Islet of Langerhans (tissue), 1 donor: ENCODE results near the gene NACC2.
"Not testable (repeated sequence)": the region's sequence is repeated elsewhere in the genome, so short reads cannot be mapped to it uniquely, and the experiment has no call there.

Experiments
- FAIRE-seq: peaks from one replicate; lab custom pipeline; 2011; peaks lifted over from hg19 to GRCh38; lab: Jason Lieb, UNC

Gene NACC2

DNA sequence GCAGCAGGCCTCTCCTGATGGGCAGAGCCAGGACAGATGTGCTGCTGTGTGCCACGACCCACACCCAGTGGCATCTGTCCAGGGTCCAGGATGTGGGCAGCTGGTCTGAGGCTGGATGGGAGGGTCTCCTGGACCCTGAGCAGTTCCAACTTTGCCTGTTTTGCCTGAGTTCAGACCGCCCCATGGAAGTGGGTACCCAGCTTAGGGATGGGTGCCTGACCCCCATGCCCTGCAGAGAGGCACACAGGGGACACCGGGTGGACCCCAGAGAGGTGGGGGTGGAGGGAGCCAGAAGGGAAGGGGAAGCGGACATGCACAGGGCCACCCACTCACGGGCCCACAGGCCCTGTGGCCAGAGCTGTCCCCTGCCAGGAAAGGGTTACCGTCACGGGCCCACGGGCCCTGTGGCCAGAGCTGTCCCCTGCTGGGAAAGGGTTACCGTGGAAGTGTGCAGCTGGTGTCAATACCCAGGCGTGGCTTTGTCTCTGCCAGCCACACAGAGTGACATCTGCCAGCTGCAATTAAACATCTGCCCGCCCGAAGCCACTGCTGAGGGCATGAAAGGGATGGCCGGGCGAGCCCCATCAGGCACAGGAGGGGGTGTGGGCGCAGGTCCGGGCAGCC lies 50.0 kb downstream of the NACC2 start:
- no peak for FAIRE-seq

DNA sequence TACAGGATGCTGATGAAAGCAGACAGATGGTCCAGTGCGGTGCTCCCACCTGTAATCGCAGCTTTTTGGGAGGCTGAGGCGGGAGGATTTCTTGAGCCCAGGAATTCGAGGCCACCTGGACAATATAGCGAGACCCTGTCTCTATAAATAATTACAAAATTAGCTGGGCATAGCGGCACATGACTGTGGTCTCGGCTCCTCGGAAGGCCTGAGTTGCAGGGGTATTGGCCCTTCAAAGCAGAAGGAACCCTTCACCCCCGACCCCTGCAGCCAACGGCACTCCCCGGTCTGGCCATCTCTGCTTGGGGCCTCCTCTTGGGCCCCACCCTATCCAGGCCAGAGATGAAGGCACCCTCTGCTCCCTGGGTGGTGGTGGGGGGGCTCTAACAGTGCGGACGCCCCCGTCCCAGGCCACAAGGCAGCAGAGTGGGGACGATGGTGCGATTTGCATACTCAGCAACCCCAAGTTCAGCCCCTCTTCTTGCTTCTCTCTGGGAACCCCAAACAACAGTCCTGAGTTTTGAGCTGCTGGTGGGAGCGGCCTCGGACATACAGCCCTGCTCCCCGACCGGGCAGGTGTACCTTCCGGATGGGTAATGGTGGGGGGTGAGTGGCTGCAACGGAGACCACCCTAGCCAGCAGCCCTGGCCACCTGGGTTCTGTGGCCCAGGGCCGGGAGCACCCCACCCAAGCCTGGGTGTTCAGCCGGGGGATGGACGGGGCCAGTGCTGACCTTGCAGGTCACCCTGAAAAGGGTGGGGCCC lies 50.7 kb downstream of the NACC2 start:
- no peak for FAIRE-seq

DNA sequence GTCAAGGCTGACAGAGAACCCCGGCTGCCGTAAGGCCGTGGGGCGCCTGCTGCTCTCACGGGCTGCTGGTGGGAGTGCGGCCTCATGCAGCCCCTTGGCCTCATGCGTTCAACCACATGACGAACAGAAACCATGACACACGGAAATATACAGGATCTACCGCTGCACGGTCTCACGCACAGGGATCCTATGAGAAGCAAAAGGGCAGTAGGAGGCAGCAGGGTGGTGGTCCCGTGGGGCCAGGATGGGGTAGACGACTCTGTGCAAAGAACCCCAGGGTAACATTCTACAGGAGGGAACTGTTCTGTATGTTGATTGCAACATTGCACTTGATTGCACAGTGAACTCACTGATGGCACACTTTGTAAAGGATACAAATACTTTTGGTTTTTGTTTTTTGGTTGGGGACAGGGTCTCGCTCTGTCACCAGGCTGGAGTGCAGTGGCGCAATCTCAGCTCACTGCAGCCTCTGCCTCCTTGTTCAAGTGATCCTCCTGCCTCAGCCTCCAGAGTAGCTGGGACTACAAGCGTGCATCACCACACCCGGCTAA lies 51.6 kb downstream of the NACC2 start:
- FAIRE-seq: no peak

DNA sequence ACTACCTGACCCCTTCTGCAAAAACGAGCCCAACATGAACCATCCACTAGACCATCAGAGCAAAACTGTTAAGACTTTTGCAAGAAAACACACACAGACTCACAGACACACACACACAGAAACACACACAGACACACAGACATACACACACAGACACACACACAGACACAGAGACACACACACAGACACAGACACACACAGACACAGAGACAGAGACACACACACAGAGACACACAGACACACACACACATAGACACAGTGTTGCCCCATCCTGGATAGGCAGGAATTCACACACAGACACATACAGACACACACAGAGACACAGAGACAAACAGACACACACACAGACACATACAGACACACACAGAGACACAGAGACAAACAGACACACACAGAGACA lies 52.5 kb downstream of the NACC2 start:
- no peak for FAIRE-seq

DNA sequence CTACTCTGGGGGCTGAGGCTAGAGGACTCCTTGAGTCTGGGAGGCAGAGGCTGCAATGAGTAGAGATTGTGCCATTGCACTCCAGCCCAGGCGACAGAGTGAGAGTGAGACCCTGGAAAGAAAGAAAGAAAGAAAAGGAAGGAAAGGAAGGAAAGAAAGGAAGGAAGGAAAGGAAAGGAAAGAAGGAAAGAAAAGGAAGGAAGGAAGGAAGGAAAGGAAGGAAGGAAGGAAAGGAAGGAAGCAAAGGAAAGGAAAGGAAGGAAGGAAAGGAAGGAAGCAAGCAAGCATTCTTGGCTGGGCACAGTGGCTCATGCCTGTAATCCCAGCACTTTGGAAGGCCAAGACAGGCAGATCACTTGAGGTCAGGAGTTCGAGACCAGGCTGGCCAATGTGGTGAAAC lies 54.2 kb downstream of the NACC2 start:
- not testable (repeated sequence) for FAIRE-seq

DNA sequence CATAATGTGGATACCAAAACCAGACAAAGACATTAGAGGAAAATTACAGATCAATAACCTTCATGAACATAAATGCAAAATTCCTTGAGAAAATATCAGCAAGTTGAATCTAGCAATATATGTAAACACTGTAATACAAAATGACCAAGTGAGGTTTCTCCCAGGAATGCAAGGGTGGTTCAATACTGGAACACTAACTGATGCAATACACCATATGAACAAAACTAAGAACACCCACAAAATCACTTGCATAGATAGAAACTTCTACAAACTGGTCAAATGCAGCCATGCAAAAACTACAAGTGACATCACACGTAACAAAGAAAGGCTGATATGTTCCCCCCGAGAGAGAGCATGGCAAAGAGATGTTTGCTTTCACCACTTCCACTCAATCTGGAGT lies 55.6 kb downstream of the NACC2 start:
- FAIRE-seq: no peak

DNA sequence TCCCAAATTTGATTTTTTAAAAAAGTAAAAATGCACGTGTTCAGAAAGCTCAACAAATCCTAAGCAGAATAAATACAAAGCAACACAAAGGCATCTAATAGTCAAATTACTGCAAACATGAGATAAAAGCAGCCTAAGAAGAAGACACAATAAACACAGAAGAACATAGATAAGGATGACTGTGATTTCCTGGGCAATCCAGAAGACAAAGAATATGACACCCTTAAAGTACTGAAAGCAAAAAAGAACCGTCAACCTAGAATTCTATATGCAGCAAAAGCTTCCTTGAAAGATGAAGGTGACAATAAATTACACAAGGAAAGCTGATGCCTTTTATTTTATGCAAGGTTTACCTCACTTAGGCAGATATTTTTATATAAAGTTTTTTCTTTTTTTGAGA lies 58.2 kb downstream of the NACC2 start:
- no peak for FAIRE-seq

DNA sequence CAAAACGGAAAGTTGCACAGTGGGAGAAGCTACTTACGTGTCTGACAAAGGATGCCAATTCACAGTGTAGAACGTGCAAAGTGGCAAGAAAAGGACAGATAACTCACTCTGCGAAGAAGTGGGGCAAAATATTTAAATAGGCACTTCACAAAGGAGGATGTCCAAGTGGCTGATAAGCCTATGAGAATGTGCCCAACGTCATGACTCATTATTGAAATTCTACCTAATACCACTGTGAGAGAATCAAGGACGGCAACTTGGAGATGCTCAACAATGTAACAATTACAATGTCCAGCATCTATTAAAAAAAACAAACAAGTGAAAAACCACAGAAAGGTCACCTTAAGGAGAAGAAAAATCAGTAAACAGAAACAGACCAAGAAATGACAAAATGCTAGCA lies 59.0 kb downstream of the NACC2 start:
- FAIRE-seq: no peak

DNA sequence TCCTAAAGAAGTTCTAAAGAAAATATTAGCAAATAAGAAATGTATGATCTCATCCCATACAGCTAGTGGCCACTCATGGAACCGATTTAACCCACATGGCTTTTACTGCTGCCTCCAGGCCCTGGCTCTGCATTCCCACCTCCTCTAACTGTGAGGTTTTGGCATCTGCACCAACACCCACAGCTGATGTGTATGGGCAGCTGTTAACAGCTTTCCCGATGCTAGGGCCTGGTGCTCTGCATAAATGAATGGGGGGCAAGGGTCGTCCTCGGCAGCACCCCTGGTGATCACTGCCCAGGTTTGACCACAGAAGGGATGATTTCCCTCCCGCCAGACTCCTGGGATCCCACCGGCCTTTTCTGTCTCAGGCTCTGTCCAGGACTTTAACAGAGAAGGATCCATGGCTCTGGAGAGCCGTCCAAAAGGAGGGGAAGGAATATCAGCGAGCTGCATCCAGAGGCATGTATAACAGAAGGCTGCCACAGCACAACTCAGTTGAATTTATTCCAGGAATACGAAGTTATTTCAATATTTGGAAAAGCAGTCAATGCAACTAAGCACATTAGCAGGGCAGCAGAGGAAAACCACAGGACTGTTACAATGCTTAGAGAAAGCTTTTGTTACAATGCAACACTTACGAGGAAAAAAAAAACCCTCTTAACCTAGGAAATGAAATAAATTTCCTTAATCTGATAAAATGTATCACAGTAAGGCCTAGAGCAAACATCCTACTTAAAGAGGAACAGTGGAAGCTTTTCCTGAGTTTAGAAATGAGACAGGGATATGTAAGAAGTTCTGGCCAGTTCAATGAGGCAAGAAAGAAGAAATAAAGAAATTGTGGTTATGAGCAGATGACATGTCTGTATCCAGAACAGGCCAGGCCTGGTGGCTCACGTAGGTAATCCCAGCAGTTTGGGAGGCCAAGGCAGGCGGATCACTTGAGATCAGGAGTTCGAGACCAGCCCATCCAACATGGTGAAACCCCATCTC lies 63.1 kb downstream of the NACC2 start:
- no peak for FAIRE-seq

DNA sequence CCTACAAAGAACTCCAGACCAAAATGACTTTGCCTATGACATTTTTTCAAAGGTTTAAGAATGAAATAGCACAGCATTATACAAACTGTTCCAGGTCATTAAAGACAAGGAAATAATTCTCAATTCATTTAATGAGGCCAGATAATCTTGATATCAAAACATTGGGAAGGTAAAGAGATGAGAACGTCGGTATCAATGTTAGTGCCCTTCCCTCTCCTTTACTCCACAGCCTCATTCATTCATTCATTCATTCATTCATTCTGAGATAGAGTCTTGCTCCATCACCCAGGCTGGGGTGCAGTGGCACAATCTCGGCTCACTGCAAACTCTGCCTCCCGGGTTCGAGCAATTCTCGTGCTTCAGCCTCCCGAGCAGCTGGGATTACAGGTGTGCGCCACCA lies 64.0 kb downstream of the NACC2 start:
- FAIRE-seq: no peak

DNA sequence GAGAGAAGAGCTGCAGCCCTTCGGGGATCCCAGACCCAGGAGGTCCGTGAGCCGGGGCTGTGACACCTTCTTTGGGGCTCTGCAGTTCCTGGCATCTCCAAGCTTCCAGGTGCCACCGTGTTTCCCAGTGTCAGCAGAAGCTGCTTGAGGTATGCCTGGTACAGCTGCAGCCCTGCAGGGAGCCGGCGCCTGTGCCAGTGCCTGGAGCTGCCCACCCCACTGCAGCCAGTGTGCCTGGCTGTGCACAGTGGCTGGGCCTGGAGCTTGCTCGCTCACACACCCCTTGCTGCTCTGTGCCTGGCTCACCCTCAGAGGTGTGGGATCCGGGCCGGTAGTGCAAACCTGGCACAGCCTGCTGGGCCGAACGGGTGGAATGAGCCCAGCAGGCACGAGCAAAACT lies 65.5 kb downstream of the NACC2 start:
- no peak for FAIRE-seq

DNA sequence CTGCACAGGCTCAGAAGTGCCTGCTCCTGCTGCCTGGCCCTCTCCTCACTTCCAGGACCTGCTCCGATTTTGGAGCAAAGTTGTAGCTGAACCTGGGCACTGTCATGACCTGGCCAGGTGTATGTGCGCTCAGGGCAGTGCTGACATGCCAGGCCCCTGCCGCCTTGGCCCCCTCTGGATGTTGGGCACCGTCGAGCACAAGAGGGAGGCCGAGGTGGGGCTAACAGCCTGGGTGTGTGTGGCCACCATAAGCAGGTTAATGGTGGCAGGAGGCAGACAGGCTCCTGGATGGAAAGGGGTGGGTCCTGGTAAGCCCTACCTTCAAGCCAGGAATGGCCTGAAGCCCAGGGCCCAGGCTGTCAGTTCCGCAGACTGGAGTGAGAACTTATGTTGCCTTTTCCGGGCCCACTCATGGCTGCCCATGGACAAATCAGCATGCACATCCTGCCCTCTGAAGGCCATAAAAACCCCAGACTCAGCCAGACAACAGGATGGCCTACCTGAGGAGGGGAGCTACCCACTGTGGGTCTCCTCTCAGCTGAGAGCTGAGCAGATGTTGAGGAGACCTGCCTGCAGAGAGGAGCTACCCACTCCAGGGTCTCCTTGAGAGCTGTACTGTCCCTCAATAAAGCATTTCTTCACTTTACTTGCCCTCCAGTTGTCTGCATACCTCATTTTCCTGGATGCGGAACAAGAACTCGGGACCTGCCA lies 66.2 kb downstream of the NACC2 start:
- no peak for FAIRE-seq

DNA sequence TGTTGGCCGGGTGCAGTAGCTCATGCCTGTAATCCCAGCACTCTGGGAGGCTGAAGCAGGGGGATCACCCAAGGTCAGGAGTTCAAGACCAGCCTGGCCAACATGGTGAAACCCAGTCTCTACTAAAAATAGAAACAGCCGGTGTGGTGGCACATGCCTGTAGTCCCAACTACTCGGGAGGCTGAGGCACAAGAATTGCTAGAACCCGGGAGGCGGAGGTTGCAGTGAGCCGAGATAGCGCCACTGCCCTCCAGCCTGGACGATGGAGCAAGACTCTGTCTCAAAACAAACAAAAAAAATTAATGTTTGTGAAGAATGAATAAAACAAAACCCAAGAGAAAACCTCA lies 68.2 kb downstream of the NACC2 start:
- FAIRE-seq: not testable (repeated sequence)

DNA sequence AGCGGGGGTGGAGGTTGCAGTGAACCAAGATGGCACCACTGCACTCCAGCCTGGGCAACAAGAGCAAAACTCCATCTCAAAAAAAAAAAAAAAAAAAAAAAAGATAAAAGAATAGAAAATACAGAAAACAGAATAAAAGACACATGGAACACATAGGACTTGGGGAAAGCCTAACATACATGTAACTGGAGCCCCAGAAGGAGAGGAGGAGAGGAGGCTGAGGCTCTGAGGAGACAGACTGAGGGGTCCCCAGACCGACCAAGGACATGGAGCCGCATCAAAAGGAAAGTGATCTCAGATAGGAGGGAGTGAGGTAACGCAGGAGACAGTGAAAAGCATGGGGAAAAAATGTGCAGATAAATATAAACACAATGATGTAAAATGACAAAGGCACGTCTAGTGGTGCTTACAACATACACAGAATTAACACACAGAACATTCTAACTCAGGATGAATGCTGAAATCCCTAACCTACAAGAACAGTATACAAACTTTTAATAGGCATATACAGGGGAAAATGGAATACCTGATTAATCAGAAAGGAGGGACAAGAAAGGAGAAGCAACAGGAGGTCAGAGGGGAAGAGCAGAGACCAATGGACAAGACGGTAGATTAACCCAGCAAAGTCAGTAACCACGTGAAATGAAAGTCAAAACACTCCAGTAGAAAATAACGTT lies 68.7 kb downstream of the NACC2 start:
- FAIRE-seq: no peak

DNA sequence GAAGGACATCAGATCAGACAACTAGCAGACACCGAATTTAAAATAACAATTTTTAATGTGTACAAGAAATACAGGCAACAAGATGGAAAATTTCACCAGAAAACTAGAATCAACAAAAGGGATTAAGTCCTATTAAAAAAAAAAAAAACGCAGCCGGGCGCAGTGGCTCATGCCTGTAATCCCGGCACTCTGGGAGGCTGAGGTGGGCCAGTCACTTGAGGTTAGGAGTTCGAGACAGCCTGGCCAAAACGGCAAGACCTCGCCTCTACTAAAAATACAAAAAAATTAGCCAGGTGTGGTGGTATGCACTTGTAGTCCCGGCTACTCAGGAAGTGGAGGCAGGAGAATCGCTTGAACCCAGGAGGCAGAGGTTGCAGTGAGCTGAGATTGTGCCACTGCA lies 69.6 kb downstream of the NACC2 start:
- FAIRE-seq: no peak

DNA sequence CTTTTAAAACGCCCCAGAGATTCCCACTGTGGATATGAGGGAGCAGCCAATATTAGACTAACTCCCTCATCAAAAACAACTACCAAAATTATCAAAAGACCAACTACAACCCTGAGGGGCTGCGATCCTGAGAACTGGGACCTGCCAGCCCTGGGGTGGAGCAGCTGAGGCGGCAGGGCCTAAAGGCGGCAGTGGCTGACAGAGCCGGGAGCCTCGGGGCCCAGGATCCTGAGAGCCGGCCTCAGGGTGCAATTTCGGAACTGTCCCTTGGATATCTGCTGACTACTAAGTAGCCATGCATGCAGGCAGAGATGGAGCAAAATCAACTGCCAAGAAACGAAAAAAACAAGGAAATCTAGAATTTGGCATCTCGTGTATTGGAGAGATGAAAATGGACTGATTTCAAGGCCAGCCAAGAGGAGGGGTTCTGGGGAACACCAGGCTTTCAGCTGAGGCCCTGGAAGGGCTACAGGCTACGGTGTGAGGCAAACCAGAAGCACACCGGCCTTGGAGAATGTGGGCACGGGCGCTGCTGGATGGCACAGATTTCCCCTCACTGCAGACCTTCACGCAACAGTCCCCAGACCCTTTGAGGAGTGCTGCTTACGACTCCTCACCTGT lies 70.3 kb downstream of the NACC2 start:
- FAIRE-seq: no peak

DNA sequence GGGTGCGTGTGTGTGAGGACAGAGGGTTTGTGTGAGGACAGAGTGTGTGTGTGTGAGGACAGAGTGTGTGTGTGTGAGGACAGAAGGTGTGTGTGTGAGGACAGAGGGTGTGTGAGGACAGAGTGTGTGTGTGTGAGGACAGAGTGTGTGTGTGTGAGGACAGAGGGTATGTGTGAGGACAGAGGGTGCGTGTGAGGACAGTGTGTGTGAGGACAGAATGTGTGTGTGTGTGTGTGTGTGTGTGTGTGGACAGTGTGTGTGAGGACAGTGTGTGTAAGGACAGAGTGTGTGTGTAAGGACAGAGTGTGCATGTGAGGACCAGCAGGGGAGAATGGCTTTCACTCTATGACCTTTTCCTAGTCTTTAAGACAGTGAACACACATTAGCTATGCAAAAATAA lies 70.8 kb downstream of the NACC2 start:
- no peak for FAIRE-seq

DNA sequence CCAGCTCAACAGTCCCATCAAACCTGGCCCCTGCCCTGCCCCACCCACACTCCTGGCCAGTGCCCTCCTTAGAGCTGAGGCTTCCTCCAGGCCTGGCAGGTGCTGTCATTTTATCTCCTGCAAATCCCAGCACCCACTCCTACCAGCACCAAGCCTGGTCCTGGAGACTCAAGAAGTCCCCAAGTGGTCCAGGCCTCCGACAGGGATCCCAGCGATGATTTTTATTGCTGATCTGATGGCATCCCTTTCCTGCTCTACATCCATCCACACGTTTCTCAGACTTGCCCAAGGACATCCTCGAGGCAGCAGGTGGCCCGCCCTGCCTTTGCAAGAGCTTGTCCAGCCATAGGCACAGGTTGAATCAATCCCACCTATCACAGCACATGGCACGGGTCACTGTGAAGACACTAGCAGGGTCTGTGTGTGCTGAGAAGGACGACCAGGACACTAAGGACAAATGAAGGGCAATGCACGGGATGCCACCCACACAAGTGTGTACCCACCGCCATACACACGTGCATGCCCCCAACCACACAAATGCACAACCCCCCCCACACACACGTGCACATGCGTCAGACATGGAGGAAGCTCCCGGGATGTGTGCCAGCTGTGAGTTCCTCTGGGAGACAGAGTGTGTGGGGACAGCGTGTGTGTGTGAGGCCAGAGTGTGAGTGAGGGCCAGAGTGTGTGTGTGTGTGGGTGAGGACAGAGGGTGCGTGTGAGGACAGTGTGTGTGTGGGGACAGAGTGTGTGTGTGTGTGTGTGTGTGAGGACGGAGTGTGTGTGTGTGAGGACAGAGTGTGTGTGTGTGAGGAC lies 71.5 kb downstream of the NACC2 start:
- FAIRE-seq: no peak

DNA sequence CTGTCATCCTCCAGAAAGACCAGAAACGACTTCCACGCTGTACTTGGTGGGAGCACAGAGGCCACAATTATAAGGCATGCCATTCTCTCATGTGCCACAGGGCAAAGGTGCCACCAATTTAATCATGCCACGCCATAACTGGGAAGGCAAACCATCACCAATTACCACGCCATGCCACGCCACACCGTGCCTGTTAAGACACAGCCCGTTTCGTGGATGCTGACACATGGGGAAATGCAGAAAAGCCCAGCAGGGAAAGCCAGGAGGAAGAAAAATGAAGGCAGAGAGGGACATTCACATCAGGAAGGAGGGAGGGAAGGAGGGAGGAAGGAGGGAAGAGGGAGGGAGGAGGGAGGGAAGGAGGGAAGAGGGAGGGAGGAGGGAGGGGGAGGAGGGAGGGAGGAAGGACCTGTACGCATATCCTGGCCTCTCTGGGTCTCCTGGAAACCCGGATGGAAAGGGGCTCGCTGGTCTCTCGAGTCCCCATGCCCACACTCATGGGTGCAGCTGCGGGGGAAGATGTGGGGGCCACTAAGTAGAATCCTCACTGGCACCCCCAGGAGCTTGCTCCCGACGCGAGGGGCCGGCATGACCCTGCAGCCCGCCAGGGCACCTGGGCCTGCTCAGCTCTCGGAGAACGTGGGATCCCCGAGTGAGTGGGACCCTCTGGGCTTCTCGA lies 72.2 kb downstream of the NACC2 start:
- FAIRE-seq: no peak
